Mucosa of descending colon (tissue), 3 donors: ENCODE data around the gene EPB41L1. TPM values are rescaled to one million over a fixed set of nuclear protein-coding genes. Genes with fewer than 3 reads are reported as not detected.
A peak's percentile ranks its signal among the peaks of the same experiment; 100 is the strongest.

Experiments used
- ATAC-seq: fragments of 200-7000 bp; cut with Tn5 transposase; one replicate; pipeline ENCODE4 v1.9.1; 2020; ENCODE audit warnings: mild to moderate bottlenecking, moderate library complexity
- DNase-seq, 3 donors: peaks; one replicate each; pipeline ENCODE4 v3.0.0-alpha.2; 2020
- H3K36me3 ChIP-seq: fragments of 200-600 bp; one replicate; pipeline ENCODE4 v1.8.0; 2021; ENCODE audit warnings: low read depth, mild to moderate bottlenecking
- H3K4me1 ChIP-seq: fragments of 200-600 bp; one replicate; pipeline ENCODE4 v1.8.0; 2021; ENCODE audit warnings: low read depth, mild to moderate bottlenecking
- H3K4me3 ChIP-seq: fragments of 200-600 bp; one replicate; pipeline ENCODE4 v1.8.0; 2021; ENCODE audit warnings: mild to moderate bottlenecking
- H3K9me3 ChIP-seq: fragments of 200-600 bp; one replicate; pipeline ENCODE4 v1.8.0; 2021; ENCODE audit warnings: mild to moderate bottlenecking
- intact Hi-C, 2 donors: fragments of 100-400 bp; cut with DNase I in 1 of 2; cut with micrococcal nuclease in 1 of 2; formaldehyde crosslinking; loops; one replicate each; pipeline versions ENCODE4 v1.11.0 to v1.11.1; 2022; cut with DNase I, micrococcal nuclease
- total RNA-seq, 3 donors: library from RNA; stranded (reverse); fragmentation: NEBNext Ultra II Directional in 2 of 3; extraction: Animal tissue kit (Norgen Biotek cat#: 25700) in 2 of 3; gene quantifications; one replicate each; pipeline versions ENCODE4 v1.2.1 to v1.2.4, GENCODE V29; 2021 to 2023
- TF ChIP-seq, protein P1 (sequence below): fragments of 200-600 bp; IDR thresholded peaks from one replicate; pipeline ENCODE4 v1.8.0; 2022; ENCODE audit warnings: antibody characterized with exemption, mild to moderate bottlenecking
- donor health status: DM: no; HTN: no; CAD: no; lungs with moderate emphysema.
- donor health status: DM: no; HTN: no; CAD: no.
- donor health status: DM: no; HTN: yes; CAD: no.

The EPB41L1 gene
- total RNA-seq, 3 donors from 2014 or later, result 41.0 to 95.3 (median 71.7) TPM

DNA sequence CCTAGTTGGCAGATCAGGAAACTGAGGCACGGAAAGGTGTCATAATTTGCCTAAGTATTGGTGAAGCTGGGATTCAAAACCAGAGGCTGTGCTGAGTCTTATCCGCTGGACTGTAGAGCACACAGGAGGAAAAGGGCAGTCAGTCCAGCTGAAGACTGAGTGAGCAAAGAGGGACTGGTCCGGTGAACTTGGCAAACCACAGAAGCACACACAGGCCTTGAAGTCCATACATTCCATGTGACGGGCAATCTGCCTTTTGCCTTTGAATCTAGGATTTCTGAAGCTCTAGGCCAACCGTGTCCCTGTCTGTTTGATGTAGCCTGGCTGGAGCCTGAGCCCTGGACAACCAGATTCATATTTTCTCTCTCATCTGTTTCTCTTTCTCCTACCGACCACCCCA lies 34.3 kb upstream of the EPB41L1 start:
- no peak overlapping the region for H3K4me3 ChIP-seq
- H3K4me1 ChIP-seq, result peaks cover 39% of the 10 kb centered on the region
- no peak for DNase-seq
- H3K9me3 ChIP-seq, result no peaks in the 10 kb centered on the region
- no peak for ATAC-seq
- intact Hi-C loops, result no loop called here
- H3K36me3 ChIP-seq, result no peaks in the 10 kb centered on the region
- TF ChIP-seq, protein P1, sequence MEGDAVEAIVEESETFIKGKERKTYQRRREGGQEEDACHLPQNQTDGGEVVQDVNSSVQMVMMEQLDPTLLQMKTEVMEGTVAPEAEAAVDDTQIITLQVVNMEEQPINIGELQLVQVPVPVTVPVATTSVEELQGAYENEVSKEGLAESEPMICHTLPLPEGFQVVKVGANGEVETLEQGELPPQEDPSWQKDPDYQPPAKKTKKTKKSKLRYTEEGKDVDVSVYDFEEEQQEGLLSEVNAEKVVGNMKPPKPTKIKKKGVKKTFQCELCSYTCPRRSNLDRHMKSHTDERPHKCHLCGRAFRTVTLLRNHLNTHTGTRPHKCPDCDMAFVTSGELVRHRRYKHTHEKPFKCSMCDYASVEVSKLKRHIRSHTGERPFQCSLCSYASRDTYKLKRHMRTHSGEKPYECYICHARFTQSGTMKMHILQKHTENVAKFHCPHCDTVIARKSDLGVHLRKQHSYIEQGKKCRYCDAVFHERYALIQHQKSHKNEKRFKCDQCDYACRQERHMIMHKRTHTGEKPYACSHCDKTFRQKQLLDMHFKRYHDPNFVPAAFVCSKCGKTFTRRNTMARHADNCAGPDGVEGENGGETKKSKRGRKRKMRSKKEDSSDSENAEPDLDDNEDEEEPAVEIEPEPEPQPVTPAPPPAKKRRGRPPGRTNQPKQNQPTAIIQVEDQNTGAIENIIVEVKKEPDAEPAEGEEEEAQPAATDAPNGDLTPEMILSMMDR, result no peak

DNA sequence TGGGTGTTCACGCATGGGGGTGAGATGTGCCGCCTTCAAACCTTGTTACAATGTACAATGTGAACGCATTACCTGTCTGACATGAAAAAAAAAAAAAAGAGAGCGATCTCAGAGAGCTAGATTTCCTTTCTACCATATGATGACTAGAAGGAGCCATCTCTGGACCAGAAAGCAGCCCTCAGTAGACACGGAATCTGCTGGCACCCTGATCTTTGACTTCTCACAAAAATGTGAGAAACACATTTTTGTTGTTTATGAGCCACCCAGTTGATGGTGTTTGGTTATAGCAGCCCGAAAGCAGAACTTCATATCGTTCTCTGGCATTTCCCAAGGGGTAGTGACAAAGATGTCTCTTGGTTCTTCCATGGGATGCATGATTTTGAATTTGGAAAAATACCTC lies 33.5 kb upstream of the EPB41L1 start:
- H3K4me1 ChIP-seq, result peaks cover 39% of the 10 kb centered on the region
- intact Hi-C loops, result no loop called here
- ATAC-seq, result no peak

DNA sequence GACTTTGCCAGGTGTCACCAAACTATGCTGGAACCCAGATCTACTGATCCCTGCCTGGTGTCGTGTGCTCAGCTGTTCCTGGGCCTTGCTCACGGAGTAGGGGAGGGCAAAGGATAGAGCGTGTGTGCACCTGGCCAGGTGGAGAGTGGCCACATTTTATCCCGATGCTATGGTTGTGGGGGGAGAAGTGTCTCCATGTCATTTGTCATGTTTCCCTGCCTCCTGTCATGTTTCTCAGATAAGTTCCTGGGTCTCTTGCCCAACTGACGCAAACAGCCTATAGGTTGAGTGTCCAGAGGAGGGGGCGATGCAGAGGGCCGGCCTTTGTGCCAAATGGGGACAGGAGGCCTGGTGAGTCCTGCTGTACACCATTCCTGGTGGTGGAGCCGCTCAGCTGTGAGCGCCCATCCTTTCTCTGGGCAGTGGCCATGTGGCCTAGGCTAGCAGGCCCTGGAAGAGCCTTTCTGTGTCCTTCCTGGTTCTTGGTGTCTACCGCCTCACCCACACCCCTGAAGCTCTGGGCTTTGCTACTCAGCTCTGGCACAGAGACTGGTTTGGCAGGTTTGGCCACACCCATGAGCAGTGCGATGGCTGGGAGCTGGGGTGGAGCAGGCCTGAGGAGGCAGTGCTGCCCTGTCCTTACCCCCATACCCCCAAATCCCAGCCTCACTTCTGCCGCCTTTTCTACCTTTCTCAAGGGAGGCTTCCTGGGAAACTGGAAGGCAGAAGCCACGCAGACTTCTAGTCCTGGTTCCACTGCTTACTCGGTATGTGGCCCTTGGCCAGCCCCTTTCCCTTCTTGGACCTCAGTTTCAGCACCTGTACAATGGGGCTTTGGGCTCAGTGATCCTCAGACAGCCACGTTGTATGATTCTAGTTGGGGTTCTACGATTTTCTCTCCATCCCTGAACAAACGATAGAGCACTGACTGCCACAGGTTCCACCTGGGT lies 32.3 kb upstream of the EPB41L1 start:
- intact Hi-C loops, result no loop called here
- Histone ChIP-seq H3K4me1 (peaks cover 34% of the 10 kb centered on the region), H3K9me3 (no peaks in the 10 kb centered on the region), H3K4me3 (no peak overlapping the region), H3K36me3 (no peaks in the 10 kb centered on the region)
- peak; percentile 92 to 94 (median 92) for DNase-seq
- TF ChIP-seq, protein P1, result no peak
- ATAC-seq, result peak; percentile 97

More for the DNA sequence above, 33.5 kb upstream of the EPB41L1 start:
- Histone ChIP-seq H3K4me3 (no peak overlapping the region), H3K36me3 (no peaks in the 10 kb centered on the region), H3K9me3 (no peaks in the 10 kb centered on the region)
- DNase-seq, result no peak
- TF ChIP-seq, protein P1, result no peak

DNA sequence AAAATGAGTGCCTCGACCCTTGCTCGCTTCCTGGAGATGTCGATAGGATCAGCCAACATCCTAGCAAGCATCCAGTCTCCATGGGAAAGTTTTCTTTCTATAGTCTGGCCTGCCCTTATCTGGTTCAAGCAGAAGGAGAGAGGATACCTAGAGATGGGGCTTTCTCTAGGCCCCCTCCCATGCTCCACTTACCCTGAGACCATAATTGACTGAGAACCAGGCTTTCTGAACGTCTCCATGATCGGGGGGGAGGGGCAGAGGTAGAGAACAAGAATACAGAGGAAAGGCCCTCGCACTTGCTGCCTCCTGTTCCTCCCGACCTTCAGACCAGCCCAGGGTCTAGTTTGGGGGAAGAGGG lies 31.6 kb upstream of the EPB41L1 start:
- TF ChIP-seq, protein P1, result no peak
- no peak for ATAC-seq
- intact Hi-C loops, result no loop called here

DNA sequence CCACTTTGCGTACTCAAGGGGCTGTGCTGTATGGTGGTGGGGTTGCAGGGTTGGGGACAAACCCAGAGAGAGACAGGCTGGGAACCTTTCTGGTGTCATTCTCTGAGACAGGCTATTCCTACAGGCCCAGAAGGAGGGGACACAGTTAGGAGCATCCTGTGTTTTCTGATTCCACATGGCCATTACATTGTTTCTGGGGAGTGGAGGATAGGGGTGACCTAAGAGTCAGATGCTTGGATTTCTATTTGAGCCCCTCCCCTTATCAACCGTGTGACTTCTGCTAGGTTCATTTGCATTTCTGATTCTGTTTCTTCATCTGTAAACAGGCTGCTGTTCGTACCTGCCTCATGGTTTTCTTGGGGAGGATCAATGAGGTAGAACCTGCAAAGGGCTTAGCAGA lies 29.4 kb upstream of the EPB41L1 start:
- peaks cover 13% of the 10 kb centered on the region for H3K4me1 ChIP-seq
- no peak overlapping the region for H3K4me3 ChIP-seq
- H3K9me3 ChIP-seq, result no peaks in the 10 kb centered on the region
- intact Hi-C loops, result no loop called here
- no peaks in the 10 kb centered on the region for H3K36me3 ChIP-seq
- ATAC-seq (no peak), DNase-seq (no peak)
- TF ChIP-seq, protein P1, result no peak

More for the DNA sequence above, 31.6 kb upstream of the EPB41L1 start:
- Histone ChIP-seq H3K4me3 (no peak overlapping the region), H3K36me3 (no peaks in the 10 kb centered on the region), H3K4me1 (peaks cover 28% of the 10 kb centered on the region), H3K9me3 (no peaks in the 10 kb centered on the region)
- no peak for DNase-seq
